OCI-LY1 (cell line): ENCODE measurements around the gene TBC1D14.

Source experiments
- H2AFZ ChIP-seq: fragments of 200-600 bp; sonication (generic), shearing (Covaris generic); 2 replicates; pipeline ENCODE4 v1.6.0; 2014; ENCODE audit warnings: antibody characterized with exemption, mild to moderate bottlenecking, low read length
- H3F3A ChIP-seq: fragments of 200-600 bp; sonication (generic), shearing (Covaris generic); 2 replicates; pipeline ENCODE4 v1.6.0; 2014; ENCODE audit warnings: mild to moderate bottlenecking, antibody characterized with exemption, low read length, moderate library complexity; ENCODE audit not compliant: insufficient read depth
- H3K27ac ChIP-seq: fragments of 200-600 bp; sonication (generic); 2 replicates; pipeline ENCODE4 v1.5.1; 2014; ENCODE audit warnings: low read length, mixed run types, mild to moderate bottlenecking, low read depth; ENCODE audit not compliant: poor library complexity, severe bottlenecking
- H3K27me3 ChIP-seq: fragments of 200-600 bp; sonication (generic); 2 replicates; pipeline ENCODE4 v1.6.0; 2014; ENCODE audit warnings: antibody characterized with exemption, mild to moderate bottlenecking, low read length, moderate library complexity; ENCODE audit not compliant: insufficient read depth
- H3K36me3 ChIP-seq: fragments of 200-600 bp; sonication (generic); 2 replicates; pipeline ENCODE4 v1.6.1; 2014; ENCODE audit warnings: mild to moderate bottlenecking, antibody characterized with exemption, low read length, moderate library complexity, mixed read lengths; ENCODE audit not compliant: insufficient read depth
- H3K4me1 ChIP-seq: fragments of 200-600 bp; sonication (generic); 2 replicates; pipeline ENCODE4 v1.5.1; 2014; ENCODE audit warnings: mild to moderate bottlenecking, low read length, moderate library complexity; ENCODE audit not compliant: insufficient read depth, severe bottlenecking
- H3K4me2 ChIP-seq: fragments of 200-600 bp; sonication (generic), shearing (Covaris generic); 2 replicates; pipeline ENCODE4 v1.6.1; 2014; ENCODE audit warnings: low read length
- H3K4me3 ChIP-seq: fragments of 200-600 bp; sonication (generic); 2 replicates; pipeline ENCODE4 v1.5.1; 2014; ENCODE audit warnings: low read length, low read depth, mild to moderate bottlenecking, mixed read lengths; ENCODE audit not compliant: poor library complexity, severe bottlenecking
- H3K79me2 ChIP-seq: fragments of 200-600 bp; shearing (Covaris generic); 2 replicates; pipeline ENCODE4 v1.6.1; 2016; ENCODE audit warnings: mixed run types, low read length, mixed read lengths; ENCODE audit not compliant: insufficient read depth
- H3K9ac ChIP-seq: fragments of 200-600 bp; sonication (generic), shearing (Covaris generic); 2 replicates; pipeline ENCODE4 v1.6.1; 2014; ENCODE audit warnings: mild to moderate bottlenecking, low read length, mixed read lengths
- H3K9me2 ChIP-seq: fragments of 200-600 bp; sonication (generic), shearing (Covaris generic); 2 replicates; pipeline ENCODE4 v1.6.1; 2014; ENCODE audit warnings: low read depth, mild to moderate bottlenecking, low read length, mixed read lengths
- H3K9me3 ChIP-seq: fragments of 200-600 bp; shearing (Covaris generic); 2 replicates; pipeline ENCODE4 v1.6.1; 2014; ENCODE audit warnings: low read length, mixed read lengths
- H4K20me1 ChIP-seq: fragments of 200-600 bp; sonication (generic), shearing (Covaris generic); 2 replicates; pipeline ENCODE4 v1.6.0; 2016; ENCODE audit warnings: mild to moderate bottlenecking, low read length; ENCODE audit not compliant: insufficient read depth
- CTCF ChIP-seq: fragments of 200-600 bp; sonication (generic), shearing (Covaris generic); IDR thresholded peaks from 2 replicates; pipeline ENCODE4 v1.5.1; 2017; ENCODE audit warnings: mild to moderate bottlenecking, antibody characterized with exemption, low read length, moderate library complexity, mixed read lengths
- EZH2 ChIP-seq: fragments of 200-600 bp; sonication (generic), shearing (Covaris generic); IDR thresholded peaks from 2 replicates; pipeline ENCODE4 v1.8.0; 2017; ENCODE audit warnings: borderline replicate concordance, mixed run types, mild to moderate bottlenecking, antibody characterized with exemption, low read length, moderate library complexity, mixed read lengths

Gene TBC1D14

DNA sequence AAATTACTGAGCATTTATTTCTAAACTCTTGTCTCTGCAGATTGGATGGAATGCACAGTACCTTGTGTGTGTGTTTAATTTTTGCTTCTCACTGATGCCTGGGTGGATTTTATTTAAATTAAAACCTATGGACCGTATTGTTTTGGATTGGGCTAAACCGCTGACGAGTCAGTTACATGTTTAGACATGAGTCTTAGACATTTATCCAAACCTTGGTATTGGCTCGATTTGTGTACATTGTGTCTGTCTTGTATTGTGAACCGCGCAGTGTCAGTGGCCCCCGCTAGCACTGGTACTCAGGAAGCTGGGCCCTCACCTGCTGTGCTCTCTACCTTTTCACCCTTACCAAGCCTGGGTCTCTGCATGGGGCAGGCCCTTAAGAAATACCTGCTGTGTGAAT lies 92.7 kb downstream of the TBC1D14 start:
- H3K27me3 ChIP-seq: no peaks in the 10 kb centered on the region
- H3K9ac ChIP-seq: no peak overlapping the region
- no peaks in the 10 kb centered on the region for H3K9me3 ChIP-seq
- H3K4me1 ChIP-seq: no peaks in the 10 kb centered on the region
- H3K36me3 ChIP-seq: peaks cover 35% of the 10 kb centered on the region
- H2AFZ ChIP-seq: no peak overlapping the region
- H3K4me2 ChIP-seq: no peak overlapping the region
- H3K27ac ChIP-seq: no peak overlapping the region
- H3K79me2 ChIP-seq: no peaks in the 10 kb centered on the region
- H3K9me2 ChIP-seq: no peaks in the 10 kb centered on the region
- no peaks in the 10 kb centered on the region for H4K20me1 ChIP-seq
- H3K4me3 ChIP-seq: no peak overlapping the region
- no peaks in the 10 kb centered on the region for H3F3A ChIP-seq
- no peak for TF ChIP-seq CTCF
- no peak for TF ChIP-seq EZH2

DNA sequence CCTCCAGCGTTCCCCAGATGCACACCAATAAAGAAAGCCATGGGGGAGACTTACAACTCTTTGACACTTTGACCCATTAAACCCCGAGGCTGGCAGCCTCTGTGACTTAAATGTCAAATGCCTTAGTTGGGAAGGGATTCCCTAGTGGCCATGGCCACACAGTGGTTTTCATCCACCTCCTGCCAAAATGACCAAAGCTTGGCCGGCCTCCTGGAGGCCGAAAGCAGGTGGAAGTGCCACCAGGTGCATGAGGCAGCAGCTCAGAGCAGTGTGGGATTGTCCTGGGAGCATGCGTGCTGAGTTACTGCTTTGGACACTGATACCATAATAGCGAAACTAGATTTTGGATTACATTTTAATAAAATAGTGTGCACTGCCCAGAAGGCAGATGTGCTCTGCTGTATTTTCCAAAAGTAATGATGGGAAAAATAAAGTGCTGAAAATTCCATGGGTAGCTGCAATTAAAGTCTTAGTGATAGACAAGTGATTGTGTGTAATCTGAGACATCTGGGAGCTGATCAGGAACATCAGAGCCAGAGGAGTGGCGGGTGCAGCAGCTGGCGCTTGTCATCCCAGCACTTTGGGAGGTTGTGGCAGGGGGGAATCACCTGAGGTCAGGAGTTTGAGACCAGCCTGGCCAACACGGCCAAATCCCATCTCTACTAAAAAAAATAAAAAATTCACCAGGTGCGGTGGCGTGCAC lies 93.7 kb downstream of the TBC1D14 start:
- no peak overlapping the region for H3K4me2 ChIP-seq
- H3K36me3 ChIP-seq: peaks cover 35% of the 10 kb centered on the region
- H3K79me2 ChIP-seq: no peaks in the 10 kb centered on the region
- H4K20me1 ChIP-seq: no peaks in the 10 kb centered on the region
- no peak overlapping the region for H3K9ac ChIP-seq
- H3K9me2 ChIP-seq: no peaks in the 10 kb centered on the region
- no peak overlapping the region for H3K4me3 ChIP-seq
- H3K4me1 ChIP-seq: no peaks in the 10 kb centered on the region
- H3K27me3 ChIP-seq: no peaks in the 10 kb centered on the region
- H3K9me3 ChIP-seq: no peaks in the 10 kb centered on the region
- no peak for TF ChIP-seq EZH2
- TF ChIP-seq CTCF: no peak
- H3F3A ChIP-seq: no peaks in the 10 kb centered on the region
- no peak overlapping the region for H3K27ac ChIP-seq
- no peak overlapping the region for H2AFZ ChIP-seq

DNA sequence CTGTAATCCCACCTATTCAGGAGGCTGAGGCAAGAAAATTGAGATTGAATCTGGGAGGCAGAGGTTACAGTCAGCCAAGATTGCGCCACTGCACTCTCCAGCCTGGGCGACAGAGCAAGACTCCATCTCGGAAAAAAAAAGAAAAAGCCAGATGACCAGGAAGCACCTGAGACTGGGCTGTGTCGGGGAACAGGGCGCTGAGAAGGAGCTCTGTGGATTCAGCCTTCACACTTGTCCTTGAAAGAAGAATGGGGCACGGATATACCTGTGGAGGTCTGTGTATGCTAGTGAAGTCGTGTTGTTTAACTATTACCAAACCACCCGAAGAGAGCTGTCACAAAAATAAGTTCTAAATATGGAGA lies 94.2 kb downstream of the TBC1D14 start:
- Histone ChIP-seq H3K9ac (no peak overlapping the region), H3K9me3 (no peaks in the 10 kb centered on the region), H3K4me1 (no peaks in the 10 kb centered on the region), H3K9me2 (no peaks in the 10 kb centered on the region), H4K20me1 (no peaks in the 10 kb centered on the region), H3K79me2 (no peaks in the 10 kb centered on the region), H3F3A (no peaks in the 10 kb centered on the region), H3K4me2 (no peak overlapping the region), H2AFZ (no peak overlapping the region), H3K4me3 (no peak overlapping the region), H3K27ac (no peak overlapping the region), H3K36me3 (peaks cover 35% of the 10 kb centered on the region), H3K27me3 (no peaks in the 10 kb centered on the region)
- no peak for TF ChIP-seq CTCF
- TF ChIP-seq EZH2: no peak
